ENCODE measurements around the gene TNFRSF25. TPM values are rescaled to one million over a fixed set of nuclear protein-coding genes. Genes with fewer than 3 reads are reported as not detected.

The TNFRSF25 gene
- total RNA-seq, 1 experiment from 2014 or later, result 19.5 TPM

- Mint-ChIP-seq H3K4me3 (no peak overlapping the region), H3K27me3 (ENCODE audit: low read depth) (no peaks in the 10 kb centered on the region), H3K9me3 (no peaks in the 10 kb centered on the region), H3K27ac (no peak overlapping the region), H3K36me3 (no peaks in the 10 kb centered on the region), H3K4me1 (no peaks in the 10 kb centered on the region)
- TF ChIP-seq, protein P1, sequence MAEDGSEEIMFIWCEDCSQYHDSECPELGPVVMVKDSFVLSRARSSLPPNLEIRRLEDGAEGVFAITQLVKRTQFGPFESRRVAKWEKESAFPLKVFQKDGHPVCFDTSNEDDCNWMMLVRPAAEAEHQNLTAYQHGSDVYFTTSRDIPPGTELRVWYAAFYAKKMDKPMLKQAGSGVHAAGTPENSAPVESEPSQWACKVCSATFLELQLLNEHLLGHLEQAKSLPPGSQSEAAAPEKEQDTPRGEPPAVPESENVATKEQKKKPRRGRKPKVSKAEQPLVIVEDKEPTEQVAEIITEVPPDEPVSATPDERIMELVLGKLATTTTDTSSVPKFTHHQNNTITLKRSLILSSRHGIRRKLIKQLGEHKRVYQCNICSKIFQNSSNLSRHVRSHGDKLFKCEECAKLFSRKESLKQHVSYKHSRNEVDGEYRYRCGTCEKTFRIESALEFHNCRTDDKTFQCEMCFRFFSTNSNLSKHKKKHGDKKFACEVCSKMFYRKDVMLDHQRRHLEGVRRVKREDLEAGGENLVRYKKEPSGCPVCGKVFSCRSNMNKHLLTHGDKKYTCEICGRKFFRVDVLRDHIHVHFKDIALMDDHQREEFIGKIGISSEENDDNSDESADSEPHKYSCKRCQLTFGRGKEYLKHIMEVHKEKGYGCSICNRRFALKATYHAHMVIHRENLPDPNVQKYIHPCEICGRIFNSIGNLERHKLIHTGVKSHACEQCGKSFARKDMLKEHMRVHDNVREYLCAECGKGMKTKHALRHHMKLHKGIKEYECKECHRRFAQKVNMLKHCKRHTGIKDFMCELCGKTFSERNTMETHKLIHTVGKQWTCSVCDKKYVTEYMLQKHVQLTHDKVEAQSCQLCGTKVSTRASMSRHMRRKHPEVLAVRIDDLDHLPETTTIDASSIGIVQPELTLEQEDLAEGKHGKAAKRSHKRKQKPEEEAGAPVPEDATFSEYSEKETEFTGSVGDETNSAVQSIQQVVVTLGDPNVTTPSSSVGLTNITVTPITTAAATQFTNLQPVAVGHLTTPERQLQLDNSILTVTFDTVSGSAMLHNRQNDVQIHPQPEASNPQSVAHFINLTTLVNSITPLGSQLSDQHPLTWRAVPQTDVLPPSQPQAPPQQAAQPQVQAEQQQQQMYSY (CRISPR knock-in tag; IDR thresholded peaks at IDR 0.05), result no peak
- TF ChIP-seq MAX (CRISPR knock-in tag; IDR thresholded peaks at IDR 0.05), result no peak
- no peak for TF ChIP-seq ATF1 (CRISPR knock-in tag; IDR thresholded peaks at IDR 0.05)
- TF ChIP-seq, protein P2, sequence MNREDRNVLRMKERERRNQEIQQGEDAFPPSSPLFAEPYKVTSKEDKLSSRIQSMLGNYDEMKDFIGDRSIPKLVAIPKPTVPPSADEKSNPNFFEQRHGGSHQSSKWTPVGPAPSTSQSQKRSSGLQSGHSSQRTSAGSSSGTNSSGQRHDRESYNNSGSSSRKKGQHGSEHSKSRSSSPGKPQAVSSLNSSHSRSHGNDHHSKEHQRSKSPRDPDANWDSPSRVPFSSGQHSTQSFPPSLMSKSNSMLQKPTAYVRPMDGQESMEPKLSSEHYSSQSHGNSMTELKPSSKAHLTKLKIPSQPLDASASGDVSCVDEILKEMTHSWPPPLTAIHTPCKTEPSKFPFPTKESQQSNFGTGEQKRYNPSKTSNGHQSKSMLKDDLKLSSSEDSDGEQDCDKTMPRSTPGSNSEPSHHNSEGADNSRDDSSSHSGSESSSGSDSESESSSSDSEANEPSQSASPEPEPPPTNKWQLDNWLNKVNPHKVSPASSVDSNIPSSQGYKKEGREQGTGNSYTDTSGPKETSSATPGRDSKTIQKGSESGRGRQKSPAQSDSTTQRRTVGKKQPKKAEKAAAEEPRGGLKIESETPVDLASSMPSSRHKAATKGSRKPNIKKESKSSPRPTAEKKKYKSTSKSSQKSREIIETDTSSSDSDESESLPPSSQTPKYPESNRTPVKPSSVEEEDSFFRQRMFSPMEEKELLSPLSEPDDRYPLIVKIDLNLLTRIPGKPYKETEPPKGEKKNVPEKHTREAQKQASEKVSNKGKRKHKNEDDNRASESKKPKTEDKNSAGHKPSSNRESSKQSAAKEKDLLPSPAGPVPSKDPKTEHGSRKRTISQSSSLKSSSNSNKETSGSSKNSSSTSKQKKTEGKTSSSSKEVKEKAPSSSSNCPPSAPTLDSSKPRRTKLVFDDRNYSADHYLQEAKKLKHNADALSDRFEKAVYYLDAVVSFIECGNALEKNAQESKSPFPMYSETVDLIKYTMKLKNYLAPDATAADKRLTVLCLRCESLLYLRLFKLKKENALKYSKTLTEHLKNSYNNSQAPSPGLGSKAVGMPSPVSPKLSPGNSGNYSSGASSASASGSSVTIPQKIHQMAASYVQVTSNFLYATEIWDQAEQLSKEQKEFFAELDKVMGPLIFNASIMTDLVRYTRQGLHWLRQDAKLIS (CRISPR knock-in tag; IDR thresholded peaks at IDR 0.05; ENCODE audit: borderline replicate concordance), result no peak
- no peak for TF ChIP-seq NFYB (CRISPR knock-in tag; conservative IDR thresholded peaks at IDR 0.05; ENCODE audit: low read depth)
- TF ChIP-seq, protein P3, sequence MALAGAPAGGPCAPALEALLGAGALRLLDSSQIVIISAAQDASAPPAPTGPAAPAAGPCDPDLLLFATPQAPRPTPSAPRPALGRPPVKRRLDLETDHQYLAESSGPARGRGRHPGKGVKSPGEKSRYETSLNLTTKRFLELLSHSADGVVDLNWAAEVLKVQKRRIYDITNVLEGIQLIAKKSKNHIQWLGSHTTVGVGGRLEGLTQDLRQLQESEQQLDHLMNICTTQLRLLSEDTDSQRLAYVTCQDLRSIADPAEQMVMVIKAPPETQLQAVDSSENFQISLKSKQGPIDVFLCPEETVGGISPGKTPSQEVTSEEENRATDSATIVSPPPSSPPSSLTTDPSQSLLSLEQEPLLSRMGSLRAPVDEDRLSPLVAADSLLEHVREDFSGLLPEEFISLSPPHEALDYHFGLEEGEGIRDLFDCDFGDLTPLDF (CRISPR knock-in tag; IDR thresholded peaks at IDR 0.05), result no peak
- TF ChIP-seq FOXK1 (CRISPR knock-in tag; IDR thresholded peaks at IDR 0.05), result no peak
- TF ChIP-seq ETV6 (CRISPR knock-in tag; IDR thresholded peaks at IDR 0.05), result no peak
- TF ChIP-seq ZNF396 (CRISPR knock-in tag; IDR thresholded peaks at IDR 0.05; ENCODE audit: borderline replicate concordance), result no peak
- no peak for ATAC-seq
- CTCF ChIA-PET, result interaction anchor here (0.7 to 1.5 kb wide), 6 partner anchors 10 to 123 kb away, joined by 3 to 6 read pairs (median 4); partner anchors contain the start of genes NOL9 and TAS1R1
- POLR2A ChIA-PET, result interaction anchor here (0.9 kb wide), 1 partner anchor 33 kb away, joined by 3 read pairs; no protein-coding TSS in a partner anchor
- DNase-seq (ENCODE audit: low spot score), result no peak
Measured at GRCh38 chr1:6509220-6509918, 43.4 kb upstream of the TNFRSF25 start.

- no peak overlapping the region for H3K4me3 Mint-ChIP-seq
- no peak overlapping the region for H3K27ac Mint-ChIP-seq
- no peaks in the 10 kb centered on the region for H3K27me3 Mint-ChIP-seq (ENCODE audit: low read depth)
- ATAC-seq (no peak), DNase-seq (ENCODE audit: low spot score) (no peak)
- ChIA-PET CTCF (interaction anchor here (0.7 to 1.5 kb wide), 5 partner anchors 10 to 123 kb away, joined by 3 to 6 read pairs (median 4); partner anchors contain the start of genes NOL9 and TAS1R1), POLR2A (no interaction called here)
- H3K36me3 Mint-ChIP-seq, result no peaks in the 10 kb centered on the region
- H3K9me3 Mint-ChIP-seq, result no peaks in the 10 kb centered on the region
- H3K4me1 Mint-ChIP-seq, result no peaks in the 10 kb centered on the region
- no peak for TF ChIP-seq TP53 (CRISPR knock-in tag; IDR thresholded peaks at IDR 0.05)
- TF ChIP-seq, protein P4, sequence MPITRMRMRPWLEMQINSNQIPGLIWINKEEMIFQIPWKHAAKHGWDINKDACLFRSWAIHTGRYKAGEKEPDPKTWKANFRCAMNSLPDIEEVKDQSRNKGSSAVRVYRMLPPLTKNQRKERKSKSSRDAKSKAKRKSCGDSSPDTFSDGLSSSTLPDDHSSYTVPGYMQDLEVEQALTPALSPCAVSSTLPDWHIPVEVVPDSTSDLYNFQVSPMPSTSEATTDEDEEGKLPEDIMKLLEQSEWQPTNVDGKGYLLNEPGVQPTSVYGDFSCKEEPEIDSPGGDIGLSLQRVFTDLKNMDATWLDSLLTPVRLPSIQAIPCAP (CRISPR knock-in tag; IDR thresholded peaks at IDR 0.05), result no peak
- TF ChIP-seq EMX1 (CRISPR knock-in tag; IDR thresholded peaks at IDR 0.05), result no peak
- TF ChIP-seq ZNF425 (CRISPR knock-in tag; conservative IDR thresholded peaks at IDR 0.05), result no peak
- TF ChIP-seq NFE2L1 (CRISPR knock-in tag; IDR thresholded peaks at IDR 0.05), result no peak
- TF ChIP-seq, protein P3 (CRISPR knock-in tag; IDR thresholded peaks at IDR 0.05), result no peak
- TF ChIP-seq FOXP4 (CRISPR knock-in tag; IDR thresholded peaks at IDR 0.05), result no peak
- TF ChIP-seq, protein P5, sequence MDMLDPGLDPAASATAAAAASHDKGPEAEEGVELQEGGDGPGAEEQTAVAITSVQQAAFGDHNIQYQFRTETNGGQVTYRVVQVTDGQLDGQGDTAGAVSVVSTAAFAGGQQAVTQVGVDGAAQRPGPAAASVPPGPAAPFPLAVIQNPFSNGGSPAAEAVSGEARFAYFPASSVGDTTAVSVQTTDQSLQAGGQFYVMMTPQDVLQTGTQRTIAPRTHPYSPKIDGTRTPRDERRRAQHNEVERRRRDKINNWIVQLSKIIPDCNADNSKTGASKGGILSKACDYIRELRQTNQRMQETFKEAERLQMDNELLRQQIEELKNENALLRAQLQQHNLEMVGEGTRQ (CRISPR knock-in tag; IDR thresholded peaks at IDR 0.05), result no peak
Measured at GRCh38 chr1:6508816-6509189, 42.8 kb upstream of the TNFRSF25 start.
